Subcutaneous abdominal adipose tissue (tissue), 5 donors: ENCODE results near the gene ARL8A.
"Not testable (repeated sequence)": the region's sequence is repeated elsewhere in the genome, so short reads cannot be mapped to it uniquely, and the experiment has no call there.

ENCODE experiments used
- H3K27ac ChIP-seq: one replicate; pipeline ENCODE4 v1.7.0; 2013; ENCODE audit warnings: low read depth, mild to moderate bottlenecking, inconsistent platforms, low read length, moderate library complexity
- H3K27me3 ChIP-seq, 5 donors: one replicate each; pipeline ENCODE4 v1.7.0; 2013; ENCODE audit warnings: low read length in 5 of 5, inconsistent platforms in 1 of 5; ENCODE audit not compliant: control insufficient read depth in 5 of 5, insufficient read depth in 4 of 5
- H3K36me3 ChIP-seq, 5 donors: one replicate each; pipeline ENCODE4 v1.7.0; 2013; ENCODE audit warnings: low read length in 5 of 5; ENCODE audit not compliant: control insufficient read depth in 5 of 5, insufficient read depth in 5 of 5
- H3K4me1 ChIP-seq, 5 donors: one replicate each; pipeline ENCODE4 v1.7.0; 2013; ENCODE audit warnings: low read length in 5 of 5, mild to moderate bottlenecking in 3 of 5, moderate library complexity in 1 of 5; ENCODE audit not compliant: control insufficient read depth in 5 of 5, insufficient read depth in 5 of 5
- H3K4me3 ChIP-seq, 5 donors: one replicate each; pipeline ENCODE4 v1.7.0; 2013; ENCODE audit warnings: low read length in 5 of 5, low read depth in 1 of 5
- H3K9ac ChIP-seq, 5 donors: one replicate each; pipeline ENCODE4 v1.7.0; 2013; ENCODE audit warnings: low read length in 5 of 5, mild to moderate bottlenecking in 4 of 5, moderate library complexity in 3 of 5
- H3K9me3 ChIP-seq, 5 donors: one replicate each; pipeline ENCODE4 v1.7.0; 2013; ENCODE audit warnings: low read length in 5 of 5; ENCODE audit not compliant: control insufficient read depth in 5 of 5
- donor health status: healthy.
- donor health status: healthy.
- donor health status: healthy.
- donor health status: healthy.
- donor health status: healthy.

The ARL8A gene

GRCh38 chr1:202172015-202172355 is 27.4 kb upstream of the ARL8A start:
- H3K4me1 ChIP-seq = peaks cover 0 to 11% (median 7%) of the 10 kb centered on the region in 5 donors
- H3K27ac ChIP-seq = no peak overlapping the region
- no peaks in the 10 kb centered on the region for H3K9me3 ChIP-seq
- no peak overlapping the region for H3K9ac ChIP-seq
- H3K4me3 ChIP-seq = no peak overlapping the region
- peaks cover 0 to 7% (median 3%) of the 10 kb centered on the region in 5 donors for H3K27me3 ChIP-seq
- no peaks in the 10 kb centered on the region for H3K36me3 ChIP-seq

GRCh38 chr1:202171292-202172014 is 26.9 kb upstream of the ARL8A start:
- no peak overlapping the region for H3K27ac ChIP-seq
- no peaks in the 10 kb centered on the region for H3K36me3 ChIP-seq
- H3K9me3 ChIP-seq = no peaks in the 10 kb centered on the region
- peaks cover 0 to 7% (median 3%) of the 10 kb centered on the region in 5 donors for H3K27me3 ChIP-seq
- no peak overlapping the region for H3K9ac ChIP-seq
- peaks cover 0 to 11% (median 7%) of the 10 kb centered on the region in 5 donors for H3K4me1 ChIP-seq
- H3K4me3 ChIP-seq = no peak overlapping the region

GRCh38 chr1:202170726-202171125 is 26.2 kb upstream of the ARL8A start:
- Histone ChIP-seq H3K27ac (no peak overlapping the region), H3K4me3 (no peak overlapping the region), H3K4me1 (peaks cover 0 to 11% (median 7%) of the 10 kb centered on the region in 5 donors), H3K9me3 (no peaks in the 10 kb centered on the region), H3K9ac (no peak overlapping the region), H3K27me3 (peaks cover 0 to 7% (median 3%) of the 10 kb centered on the region in 5 donors), H3K36me3 (no peaks in the 10 kb centered on the region)

GRCh38 chr1:202168861-202169260 is 24.3 kb upstream of the ARL8A start:
- H3K4me1 ChIP-seq = peaks cover 0 to 11% (median 7%) of the 10 kb centered on the region in 5 donors
- H3K36me3 ChIP-seq = no peaks in the 10 kb centered on the region
- no peak overlapping the region for H3K27ac ChIP-seq
- H3K9ac ChIP-seq = no peak overlapping the region
- no peaks in the 10 kb centered on the region for H3K9me3 ChIP-seq
- H3K27me3 ChIP-seq = peaks cover 0 to 7% (median 3%) of the 10 kb centered on the region in 5 donors
- no peak overlapping the region for H3K4me3 ChIP-seq

GRCh38 chr1:202167708-202168415 is 23.3 kb upstream of the ARL8A start:
- peak overlapping the region in 1 of 5 donors; percentile 1 for H3K4me3 ChIP-seq
- no peak overlapping the region for H3K27ac ChIP-seq
- no peaks in the 10 kb centered on the region for H3K9me3 ChIP-seq
- H3K4me1 ChIP-seq = peaks cover 0 to 17% (median 11%) of the 10 kb centered on the region in 5 donors
- no peaks in the 10 kb centered on the region for H3K36me3 ChIP-seq
- H3K9ac ChIP-seq = no peak overlapping the region
- H3K27me3 ChIP-seq = peaks cover 0 to 11% (median 3%) of the 10 kb centered on the region in 5 donors

GRCh38 chr1:202167054-202167453 is 22.5 kb upstream of the ARL8A start:
- H3K27ac ChIP-seq, H3K36me3 ChIP-seq, H3K9me3 ChIP-seq, H3K9ac ChIP-seq, H3K4me3 ChIP-seq: not testable (repeated sequence)
- peaks cover 0 to 14% (median 6%) of the 10 kb centered on the region in 5 donors for H3K27me3 ChIP-seq
- peaks cover 0 to 19% (median 11%) of the 10 kb centered on the region in 5 donors for H3K4me1 ChIP-seq

- Histone ChIP-seq H3K4me1 (peaks cover 0 to 26% (median 11%) of the 10 kb centered on the region in 5 donors), H3K4me3 (no peak overlapping the region), H3K36me3 (no peaks in the 10 kb centered on the region), H3K9me3 (no peaks in the 10 kb centered on the region), H3K27me3 (peaks cover 0 to 14% (median 6%) of the 10 kb centered on the region in 5 donors), H3K27ac (no peak overlapping the region), H3K9ac (no peak overlapping the region)
These were observed 21.7 kb upstream of the ARL8A start for GRCh38 chr1:202165942-202166843.

- Histone ChIP-seq H3K4me3 (no peak overlapping the region), H3K4me1 (peaks cover 0 to 34% (median 12%) of the 10 kb centered on the region in 5 donors), H3K36me3 (no peaks in the 10 kb centered on the region), H3K9me3 (no peaks in the 10 kb centered on the region), H3K27me3 (peaks cover 0 to 15% (median 6%) of the 10 kb centered on the region in 5 donors), H3K27ac (no peak overlapping the region), H3K9ac (no peak overlapping the region)
These were observed 20.9 kb upstream of the ARL8A start for GRCh38 chr1:202165267-202165941.

GRCh38 chr1:202164271-202165037 is 19.9 kb upstream of the ARL8A start:
- Histone ChIP-seq H3K9me3 (no peaks in the 10 kb centered on the region), H3K4me3 (no peak overlapping the region), H3K4me1 (peaks cover 0 to 43% (median 20%) of the 10 kb centered on the region in 5 donors), H3K27ac (no peak overlapping the region), H3K36me3 (no peaks in the 10 kb centered on the region), H3K9ac (no peak overlapping the region), H3K27me3 (peaks cover 0 to 17% (median 3%) of the 10 kb centered on the region in 5 donors)
